Neural crest cell (in vitro differentiated cells): ENCODE data around the gene HLA-DMA. TPM values are rescaled to one million over a fixed set of nuclear protein-coding genes. Genes with fewer than 3 reads are reported as not detected.

Experiments
- DNase-seq: peaks from one replicate; pipeline ENCODE4 v3.0.0; 2021; ENCODE audit warnings: low read depth, mixed read lengths, low spot score
- H3K27ac Mint-ChIP-seq: one replicate; pipeline ENCODE4 v1.8.0; 2021; ENCODE audit warnings: mild to moderate bottlenecking, mixed read lengths; ENCODE audit not compliant: unreplicated experiment
- H3K27me3 Mint-ChIP-seq: 2 replicates; pipeline ENCODE4 v1.8.0; 2021; ENCODE audit warnings: low read depth, mild to moderate bottlenecking, mixed read lengths
- H3K36me3 Mint-ChIP-seq: 2 replicates; pipeline ENCODE4 v1.8.0; 2021; ENCODE audit warnings: low read depth, mild to moderate bottlenecking, mixed read lengths
- H3K4me1 Mint-ChIP-seq: 2 replicates; pipeline ENCODE4 v1.8.0; 2021; ENCODE audit warnings: mixed read lengths
- H3K4me3 Mint-ChIP-seq: one replicate; pipeline ENCODE4 v1.8.0; 2021; ENCODE audit warnings: mild to moderate bottlenecking, mixed read lengths
- H3K9me3 Mint-ChIP-seq: 2 replicates; pipeline ENCODE4 v1.8.0; 2021; ENCODE audit warnings: mixed read lengths
- CTCF ChIP-seq: fragments of 200-600 bp; sonication (generic); conservative IDR thresholded peaks from 2 replicates; pipeline ENCODE4 v1.5.0; 2021; ENCODE audit warnings: antibody characterized with exemption, mild to moderate bottlenecking
- total RNA-seq: library from RNA; stranded (reverse); gene quantifications from 2 replicates; pipeline ENCODE4 v1.2.1, GENCODE V29; 2021

HLA-DMA gene
- total RNA-seq, 1 donor from 2014 or later: 1.7 TPM

- H3K27me3 Mint-ChIP-seq: peaks cover 78% of the 10 kb centered on the region
- no peak overlapping the region for H3K4me3 Mint-ChIP-seq
- H3K36me3 Mint-ChIP-seq: no peaks in the 10 kb centered on the region
- H3K27ac Mint-ChIP-seq: no peak overlapping the region
- no peaks in the 10 kb centered on the region for H3K4me1 Mint-ChIP-seq
- TF ChIP-seq CTCF: no peak
- DNase-seq: no peak
- H3K9me3 Mint-ChIP-seq: no peaks in the 10 kb centered on the region
Measured at GRCh38 chr6:32932132-32932868, 20.6 kb downstream of the HLA-DMA start.

DNA sequence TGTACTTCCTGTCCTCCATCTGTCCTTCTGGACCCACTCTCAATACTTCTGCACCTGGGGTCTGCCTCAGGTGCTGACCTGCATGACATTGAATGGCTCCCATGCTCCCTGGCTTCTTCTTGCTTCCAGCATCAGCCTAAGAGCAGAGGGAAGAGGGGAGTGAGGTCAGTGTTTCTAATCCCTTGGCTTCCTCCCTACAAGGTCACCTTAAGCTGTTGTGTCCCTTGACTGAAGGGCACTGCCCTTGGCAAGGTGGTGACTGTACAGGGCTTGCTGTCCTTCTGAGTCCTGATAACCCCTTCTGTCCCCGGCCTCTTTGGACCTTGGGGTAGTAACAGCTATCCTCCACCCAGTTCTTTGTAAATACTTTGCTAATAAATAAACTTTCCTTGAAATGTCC is 21.7 kb downstream of the HLA-DMA start:
- peaks cover under 1% of the 10 kb centered on the region for H3K9me3 Mint-ChIP-seq
- H3K36me3 Mint-ChIP-seq: no peaks in the 10 kb centered on the region
- no peaks in the 10 kb centered on the region for H3K4me1 Mint-ChIP-seq
- no peak overlapping the region for H3K27ac Mint-ChIP-seq
- DNase-seq: no peak
- TF ChIP-seq CTCF: no peak
- H3K27me3 Mint-ChIP-seq: peaks cover 67% of the 10 kb centered on the region
- no peak overlapping the region for H3K4me3 Mint-ChIP-seq

DNA sequence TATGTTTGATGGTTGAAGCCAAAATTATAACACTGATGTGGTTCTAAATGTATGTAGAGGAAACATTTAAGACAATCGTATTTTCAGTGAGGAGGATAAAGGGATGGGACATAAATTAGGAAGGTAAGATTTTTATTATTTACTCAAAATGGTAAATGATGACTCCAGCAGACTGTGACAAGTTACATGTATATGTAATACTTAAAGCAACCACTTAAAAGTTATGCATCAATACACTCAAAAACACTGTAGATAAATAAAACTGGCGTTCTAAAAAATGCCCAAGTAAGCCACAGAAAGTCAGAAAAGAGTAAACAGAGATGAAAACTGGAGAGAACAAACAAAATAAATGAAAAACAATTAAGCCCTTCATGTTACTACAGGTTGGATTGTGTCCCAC is 30.8 kb downstream of the HLA-DMA start:
- no peak for DNase-seq
- Mint-ChIP-seq H3K4me3 (no peak overlapping the region), H3K36me3 (no peaks in the 10 kb centered on the region), H3K27ac (no peak overlapping the region), H3K4me1 (no peaks in the 10 kb centered on the region), H3K27me3 (peaks cover 31% of the 10 kb centered on the region), H3K9me3 (peaks cover 3% of the 10 kb centered on the region)
- TF ChIP-seq CTCF: no peak

- peaks cover 43% of the 10 kb centered on the region for H3K27me3 Mint-ChIP-seq
- H3K36me3 Mint-ChIP-seq: no peaks in the 10 kb centered on the region
- H3K4me3 Mint-ChIP-seq: no peak overlapping the region
- H3K27ac Mint-ChIP-seq: no peak overlapping the region
- H3K4me1 Mint-ChIP-seq: no peaks in the 10 kb centered on the region
- no peaks in the 10 kb centered on the region for H3K9me3 Mint-ChIP-seq
- no peak for TF ChIP-seq CTCF
- no peak for DNase-seq
Measured at GRCh38 chr6:32920715-32921114, 32.2 kb downstream of the HLA-DMA start.

DNA sequence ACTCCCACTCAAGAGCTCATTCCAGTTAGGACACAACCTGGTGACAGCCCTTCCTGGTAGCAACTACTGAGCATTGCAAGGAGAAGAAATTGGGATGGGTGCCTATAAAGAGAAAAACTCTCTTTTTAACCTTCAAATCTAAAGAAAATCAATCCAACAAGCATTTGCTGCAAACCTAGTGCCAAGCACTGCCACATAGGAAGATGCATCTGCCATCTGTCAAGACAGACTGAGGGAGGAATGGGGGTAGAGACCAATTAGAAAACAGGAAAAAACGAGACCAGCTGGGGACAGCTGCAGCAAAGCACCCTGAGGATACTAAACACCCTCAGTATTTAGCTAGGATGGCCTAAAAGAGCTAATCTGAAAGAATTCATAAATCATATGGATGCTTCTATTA is 39.9 kb downstream of the HLA-DMA start:
- H3K27me3 Mint-ChIP-seq: peaks cover 32% of the 10 kb centered on the region
- DNase-seq: no peak
- H3K36me3 Mint-ChIP-seq: no peaks in the 10 kb centered on the region
- H3K27ac Mint-ChIP-seq: no peak overlapping the region
- no peaks in the 10 kb centered on the region for H3K4me1 Mint-ChIP-seq
- no peak for TF ChIP-seq CTCF
- H3K4me3 Mint-ChIP-seq: no peak overlapping the region
- no peaks in the 10 kb centered on the region for H3K9me3 Mint-ChIP-seq
